CD4-positive, alpha-beta T cell (primary cell): ENCODE results near the gene KCNQ1. TPM values are rescaled to one million over a fixed set of nuclear protein-coding genes. Genes with fewer than 3 reads are reported as not detected.

Source experiments
- ATAC-seq: fragments of 200-7000 bp; cut with Tn5 transposase; one replicate; pipeline ENCODE4 v1.10.0; 2022; ENCODE audit warnings: mild to moderate bottlenecking; ENCODE audit not compliant: poor library complexity
- CTCF ChIA-PET: fragments of 350-600 bp; sonication (Branson Sonifier 250); formaldehyde crosslinking; loops from one replicate; lab custom pipeline; 2021; ENCODE audit warnings: antibody characterized with exemption, inconsistent platforms; lab: Charles Lee
- POLR2A ChIA-PET: fragments of 350-600 bp; sonication (Branson Sonifier 250); formaldehyde crosslinking; loops from one replicate; lab custom pipeline; 2021; ENCODE audit warnings: antibody characterized with exemption, inconsistent platforms; lab: Charles Lee
- DNase-seq, 14 experiments: peaks; one replicate each; pipeline ENCODE4 v3.0.0-alpha.2; 2013 to 2020; ENCODE audit warnings: mixed read lengths in 2 of 14
- H3K27ac ChIP-seq, 2 donors: one replicate each; pipeline versions ENCODE4 v1.5.1 to v1.7.0; 2013; ENCODE audit warnings: low read length in 2 of 2, low read depth in 1 of 2, mild to moderate bottlenecking in 1 of 2
- H3K27me3 ChIP-seq, 2 experiments: 1 replicate in 1 of 2; 2 replicates in 1 of 2; pipeline versions ENCODE4 v1.6.1 to v1.7.0; 2013; ENCODE audit warnings: low read length in 2 of 2, control low read depth in 1 of 2, mild to moderate bottlenecking in 1 of 2, moderate library complexity in 1 of 2; ENCODE audit not compliant: insufficient read depth in 2 of 2, control insufficient read depth in 1 of 2
- H3K36me3 ChIP-seq: one replicate; pipeline ENCODE4 v1.6.1; 2013; ENCODE audit warnings: low read length, control low read depth; ENCODE audit not compliant: insufficient read depth
- H3K4me1 ChIP-seq: one replicate; pipeline ENCODE4 v1.6.1; 2013; ENCODE audit warnings: low read length, control low read depth; ENCODE audit not compliant: insufficient read depth
- H3K4me3 ChIP-seq: one replicate; pipeline ENCODE4 v1.5.1; 2013; ENCODE audit warnings: mild to moderate bottlenecking, low read length, moderate library complexity
- H3K9me3 ChIP-seq, 2 experiments: 1 replicate in 1 of 2; 2 replicates in 1 of 2; pipeline versions ENCODE4 v1.6.1 to v1.7.0; 2013; ENCODE audit warnings: low read length in 2 of 2, mild to moderate bottlenecking in 2 of 2, control low read depth in 1 of 2, moderate library complexity in 1 of 2; ENCODE audit not compliant: control insufficient read depth in 1 of 2, insufficient read depth in 1 of 2
- H3K27ac Mint-ChIP-seq: one replicate; pipeline ENCODE4 v1.8.0; 2020; ENCODE audit warnings: mixed read lengths
- H3K27me3 Mint-ChIP-seq: one replicate; pipeline ENCODE4 v1.8.0; 2021; ENCODE audit warnings: mixed read lengths
- H3K36me3 Mint-ChIP-seq: one replicate; pipeline ENCODE4 v1.8.0; 2021; ENCODE audit warnings: low read depth, mixed read lengths
- H3K4me1 Mint-ChIP-seq: one replicate; pipeline ENCODE4 v1.8.0; 2021; ENCODE audit warnings: low read depth, mixed read lengths
- H3K4me3 Mint-ChIP-seq: one replicate; pipeline ENCODE4 v1.8.0; 2020; ENCODE audit warnings: mild to moderate bottlenecking, mixed read lengths
- H3K9me3 Mint-ChIP-seq: one replicate; pipeline ENCODE4 v1.8.0; 2020; ENCODE audit warnings: mixed read lengths
- intact Hi-C, 2 experiments: fragments of 100-400 bp; cut with DNase I in 1 of 2; cut with micrococcal nuclease in 1 of 2; formaldehyde crosslinking; loops; one replicate each; pipeline versions ENCODE4 v1.15.1 to v1.9.0; 2023 to 2025; cut with DNase I, micrococcal nuclease
- total RNA-seq, 174 experiments: library from RNA in 2 of 174; stranded (reverse) in 2 of 174; gene quantifications; one replicate each; pipeline ENCODE4 v1.2.3 and lab custom pipeline; 2021 to 2026
- TF ChIP-seq, protein P1 (sequence below): fragments of 200-600 bp; IDR thresholded peaks from one replicate; pipeline ENCODE4 v1.8.0; 2022; ENCODE audit warnings: antibody characterized with exemption, mild to moderate bottlenecking

Gene KCNQ1
- total RNA-seq, 2 experiments from 2014 or later, result 31.3 to 33.1 TPM

DNA sequence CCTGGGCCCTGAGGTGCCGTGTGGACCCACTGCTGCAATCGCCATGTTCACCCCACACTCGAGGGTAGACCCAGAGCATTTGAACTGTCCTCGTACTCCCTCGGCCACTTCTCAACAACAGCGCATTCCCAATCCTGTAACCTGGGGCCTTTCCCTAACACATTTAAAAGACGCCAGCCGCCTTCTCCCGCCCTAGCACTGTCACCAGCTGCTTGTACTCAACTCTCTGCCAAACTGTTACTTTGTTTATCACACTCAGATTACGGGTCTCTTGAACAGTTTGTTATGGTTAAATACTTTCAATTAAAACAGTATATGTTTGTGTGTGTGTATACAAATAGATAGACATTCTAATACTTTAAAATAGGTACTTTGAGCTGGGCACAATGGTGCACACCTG is 420.1 kb downstream of the KCNQ1 start:
- no peaks in the 10 kb centered on the region for H3K36me3 ChIP-seq
- TF ChIP-seq, protein P1, sequence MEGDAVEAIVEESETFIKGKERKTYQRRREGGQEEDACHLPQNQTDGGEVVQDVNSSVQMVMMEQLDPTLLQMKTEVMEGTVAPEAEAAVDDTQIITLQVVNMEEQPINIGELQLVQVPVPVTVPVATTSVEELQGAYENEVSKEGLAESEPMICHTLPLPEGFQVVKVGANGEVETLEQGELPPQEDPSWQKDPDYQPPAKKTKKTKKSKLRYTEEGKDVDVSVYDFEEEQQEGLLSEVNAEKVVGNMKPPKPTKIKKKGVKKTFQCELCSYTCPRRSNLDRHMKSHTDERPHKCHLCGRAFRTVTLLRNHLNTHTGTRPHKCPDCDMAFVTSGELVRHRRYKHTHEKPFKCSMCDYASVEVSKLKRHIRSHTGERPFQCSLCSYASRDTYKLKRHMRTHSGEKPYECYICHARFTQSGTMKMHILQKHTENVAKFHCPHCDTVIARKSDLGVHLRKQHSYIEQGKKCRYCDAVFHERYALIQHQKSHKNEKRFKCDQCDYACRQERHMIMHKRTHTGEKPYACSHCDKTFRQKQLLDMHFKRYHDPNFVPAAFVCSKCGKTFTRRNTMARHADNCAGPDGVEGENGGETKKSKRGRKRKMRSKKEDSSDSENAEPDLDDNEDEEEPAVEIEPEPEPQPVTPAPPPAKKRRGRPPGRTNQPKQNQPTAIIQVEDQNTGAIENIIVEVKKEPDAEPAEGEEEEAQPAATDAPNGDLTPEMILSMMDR, result no peak
- ATAC-seq (no peak), DNase-seq (no peak)
- H3K27ac Mint-ChIP-seq, result no peak overlapping the region
- intact Hi-C loops, result no loop called here
- peaks cover 0 to 18% of the 10 kb centered on the region in 2 experiments for H3K9me3 ChIP-seq
- no peak overlapping the region for H3K27ac ChIP-seq
- POLR2A ChIA-PET, result no interaction called here
- peaks cover 4% of the 10 kb centered on the region for H3K4me1 ChIP-seq
- CTCF ChIA-PET, result no interaction called here
- peaks cover 31 to 52% of the 10 kb centered on the region in 2 experiments for H3K27me3 ChIP-seq
- H3K9me3 Mint-ChIP-seq, result no peaks in the 10 kb centered on the region
- peaks cover 5% of the 10 kb centered on the region for H3K4me1 Mint-ChIP-seq
- no peaks in the 10 kb centered on the region for H3K36me3 Mint-ChIP-seq
- H3K4me3 Mint-ChIP-seq, result no peak overlapping the region
- peaks cover 68% of the 10 kb centered on the region for H3K27me3 Mint-ChIP-seq
- H3K4me3 ChIP-seq, result no peak overlapping the region

GRCh38 chr11:2865922-2866577 is 421.2 kb downstream of the KCNQ1 start:
- Histone ChIP-seq H3K27me3 (peaks cover 39 to 56% of the 10 kb centered on the region in 2 experiments), H3K4me1 (peaks cover 4% of the 10 kb centered on the region), H3K36me3 (no peaks in the 10 kb centered on the region), H3K9me3 (peaks cover 0 to 27% of the 10 kb centered on the region in 2 experiments), H3K4me3 (no peak overlapping the region), H3K27ac (no peak overlapping the region)
- Mint-ChIP-seq H3K4me1 (peaks cover 5% of the 10 kb centered on the region), H3K4me3 (no peak overlapping the region), H3K27me3 (peaks cover 67% of the 10 kb centered on the region), H3K9me3 (no peaks in the 10 kb centered on the region), H3K27ac (no peak overlapping the region), H3K36me3 (no peaks in the 10 kb centered on the region)
- ChIA-PET CTCF (no interaction called here), POLR2A (no interaction called here)
- DNase-seq (no peak), ATAC-seq (no peak)
- intact Hi-C loops, result no loop called here
- TF ChIP-seq, protein P1, result no peak

GRCh38 chr11:2867142-2867541 is 422.3 kb downstream of the KCNQ1 start:
- no peak for ATAC-seq
- H3K27me3 ChIP-seq, result peaks cover 41 to 50% of the 10 kb centered on the region in 2 experiments
- peaks cover 0 to 27% of the 10 kb centered on the region in 2 experiments for H3K9me3 ChIP-seq
- Mint-ChIP-seq H3K27ac (no peak overlapping the region), H3K4me3 (no peak overlapping the region), H3K36me3 (no peaks in the 10 kb centered on the region), H3K4me1 (peaks cover 5% of the 10 kb centered on the region), H3K27me3 (peaks cover 71% of the 10 kb centered on the region), H3K9me3 (no peaks in the 10 kb centered on the region)
- POLR2A ChIA-PET, result no interaction called here
- intact Hi-C loops, result no loop called here
- TF ChIP-seq, protein P1, result no peak
- DNase-seq, result no peak
- CTCF ChIA-PET, result no interaction called here
- no peak overlapping the region for H3K4me3 ChIP-seq
- no peak overlapping the region for H3K27ac ChIP-seq
- H3K4me1 ChIP-seq, result peaks cover 4% of the 10 kb centered on the region
- H3K36me3 ChIP-seq, result no peaks in the 10 kb centered on the region
